ENCODE measurements around the gene FBXO31.

Gene FBXO31

GRCh38 chr16:87328846-87329245 is 54.7 kb downstream of the FBXO31 start:
- TF ChIP-seq CTCF (conservative IDR thresholded peaks at IDR 0.05) = no peak

GRCh38 chr16:87327798-87328495 is 55.6 kb downstream of the FBXO31 start:
- TF ChIP-seq CTCF (conservative IDR thresholded peaks at IDR 0.05) = no peak
- H3K27ac ChIP-seq = no peak overlapping the region

More at GRCh38 chr16:87328846-87329245, 54.7 kb downstream of the FBXO31 start:
- H3K27ac ChIP-seq = no peak overlapping the region

GRCh38 chr16:87326151-87326571 is 57.4 kb downstream of the FBXO31 start:
- H3K27ac ChIP-seq = no peak overlapping the region
- no peak for TF ChIP-seq CTCF (conservative IDR thresholded peaks at IDR 0.05)

GRCh38 chr16:87325423-87325858 is 58.1 kb downstream of the FBXO31 start:
- no peak for TF ChIP-seq CTCF (conservative IDR thresholded peaks at IDR 0.05)
- no peak overlapping the region for H3K27ac ChIP-seq

- H3K27ac ChIP-seq = no peak overlapping the region
Observed at GRCh38 chr16:87324411-87325275, 58.9 kb downstream of the FBXO31 start.

GRCh38 chr16:87323727-87324410 is 59.7 kb downstream of the FBXO31 start:
- no peak overlapping the region for H3K27ac ChIP-seq
- TF ChIP-seq CTCF (conservative IDR thresholded peaks at IDR 0.05) = no peak

More at GRCh38 chr16:87324411-87325275, 58.9 kb downstream of the FBXO31 start:
- peak; percentile 62 for TF ChIP-seq CTCF (conservative IDR thresholded peaks at IDR 0.05)
